ENCODE data around the gene CFAP54. TPM values are rescaled to one million over a fixed set of nuclear protein-coding genes. Genes with fewer than 3 reads are reported as not detected.

CFAP54 gene
- total RNA-seq, 1 donor from 2014 or later: 0.34 TPM

GRCh38 chr12:96809522-96809921 lies 320.1 kb downstream of the CFAP54 start:
- Mint-ChIP-seq H3K4me1 (ENCODE audit: low read depth) (no peaks in the 10 kb centered on the region), H3K4me3 (no peak overlapping the region), H3K36me3 (ENCODE audit: low read depth) (no peaks in the 10 kb centered on the region), H3K9me3 (peaks cover 2% of the 10 kb centered on the region), H3K27me3 (ENCODE audit: insufficient read depth) (no peaks in the 10 kb centered on the region), H3K27ac (no peak overlapping the region)
- intact Hi-C loops (cut with micrococcal nuclease): no loop called here
- no peak for DNase-seq (ENCODE audit: low spot score)

GRCh38 chr12:96810057-96810456 lies 320.7 kb downstream of the CFAP54 start:
- no peaks in the 10 kb centered on the region for H3K9me3 Mint-ChIP-seq

GRCh38 chr12:96810477-96810876 lies 321.1 kb downstream of the CFAP54 start:
- Mint-ChIP-seq H3K9me3 (no peaks in the 10 kb centered on the region), H3K27me3 (ENCODE audit: insufficient read depth) (no peaks in the 10 kb centered on the region), H3K27ac (no peak overlapping the region), H3K4me3 (no peak overlapping the region), H3K4me1 (ENCODE audit: low read depth) (no peaks in the 10 kb centered on the region), H3K36me3 (ENCODE audit: low read depth) (no peaks in the 10 kb centered on the region)
- intact Hi-C loops (cut with micrococcal nuclease): no loop called here
- DNase-seq (ENCODE audit: low spot score): no peak

More at GRCh38 chr12:96810057-96810456, 320.7 kb downstream of the CFAP54 start:
- Mint-ChIP-seq H3K27ac (no peak overlapping the region), H3K36me3 (ENCODE audit: low read depth) (no peaks in the 10 kb centered on the region), H3K4me3 (no peak overlapping the region), H3K27me3 (ENCODE audit: insufficient read depth) (no peaks in the 10 kb centered on the region), H3K4me1 (ENCODE audit: low read depth) (no peaks in the 10 kb centered on the region)
- DNase-seq (ENCODE audit: low spot score): no peak
- intact Hi-C loops (cut with micrococcal nuclease): no loop called here

- Mint-ChIP-seq H3K9me3 (no peaks in the 10 kb centered on the region), H3K4me1 (ENCODE audit: low read depth) (no peaks in the 10 kb centered on the region), H3K27me3 (ENCODE audit: insufficient read depth) (no peaks in the 10 kb centered on the region), H3K36me3 (ENCODE audit: low read depth) (no peaks in the 10 kb centered on the region), H3K27ac (no peak overlapping the region), H3K4me3 (no peak overlapping the region)
- intact Hi-C loops (cut with micrococcal nuclease): no loop called here
- DNase-seq (ENCODE audit: low spot score): no peak
Observed at GRCh38 chr12:96811083-96811482, 321.7 kb downstream of the CFAP54 start.

GRCh38 chr12:96812153-96812552 lies 322.8 kb downstream of the CFAP54 start:
- Mint-ChIP-seq H3K27ac (no peak overlapping the region), H3K4me1 (ENCODE audit: low read depth) (no peaks in the 10 kb centered on the region), H3K4me3 (no peak overlapping the region), H3K9me3 (no peaks in the 10 kb centered on the region), H3K36me3 (ENCODE audit: low read depth) (no peaks in the 10 kb centered on the region), H3K27me3 (ENCODE audit: insufficient read depth) (no peaks in the 10 kb centered on the region)
- no peak for DNase-seq (ENCODE audit: low spot score)
- intact Hi-C loops (cut with micrococcal nuclease): no loop called here

- Mint-ChIP-seq H3K36me3 (ENCODE audit: low read depth) (no peaks in the 10 kb centered on the region), H3K27ac (no peak overlapping the region), H3K27me3 (ENCODE audit: insufficient read depth) (no peaks in the 10 kb centered on the region), H3K4me1 (ENCODE audit: low read depth) (no peaks in the 10 kb centered on the region), H3K9me3 (no peaks in the 10 kb centered on the region), H3K4me3 (no peak overlapping the region)
- no peak for DNase-seq (ENCODE audit: low spot score)
- intact Hi-C loops (cut with micrococcal nuclease): no loop called here
Observed at GRCh38 chr12:96814200-96814599, 324.8 kb downstream of the CFAP54 start.

- no peak for DNase-seq (ENCODE audit: low spot score)
- no peak overlapping the region for H3K27ac Mint-ChIP-seq
- H3K27me3 Mint-ChIP-seq (ENCODE audit: insufficient read depth): peaks cover 5% of the 10 kb centered on the region
- H3K9me3 Mint-ChIP-seq: no peaks in the 10 kb centered on the region
- H3K4me3 Mint-ChIP-seq: no peak overlapping the region
- H3K36me3 Mint-ChIP-seq (ENCODE audit: low read depth): no peaks in the 10 kb centered on the region
- no peaks in the 10 kb centered on the region for H3K4me1 Mint-ChIP-seq (ENCODE audit: low read depth)
- intact Hi-C loops (cut with micrococcal nuclease): loop anchor here (5.0 to 10.0 kb wide), 3 partner anchors 86 to 247 kb away; partner anchors contain the start of gene NEDD1
Observed at GRCh38 chr12:96821592-96821991, 332.2 kb downstream of the CFAP54 start.

- no peak overlapping the region for H3K4me3 Mint-ChIP-seq
- H3K27me3 Mint-ChIP-seq (ENCODE audit: insufficient read depth): peaks cover 5% of the 10 kb centered on the region
- intact Hi-C loops (cut with micrococcal nuclease): loop anchor here (5.0 to 10.0 kb wide), 3 partner anchors 85 to 248 kb away; partner anchors contain the start of gene NEDD1
- no peak for DNase-seq (ENCODE audit: low spot score)
- H3K9me3 Mint-ChIP-seq: no peaks in the 10 kb centered on the region
- H3K36me3 Mint-ChIP-seq (ENCODE audit: low read depth): no peaks in the 10 kb centered on the region
- H3K4me1 Mint-ChIP-seq (ENCODE audit: low read depth): no peaks in the 10 kb centered on the region
- no peak overlapping the region for H3K27ac Mint-ChIP-seq
Observed at GRCh38 chr12:96822641-96823040, 333.3 kb downstream of the CFAP54 start.

GRCh38 chr12:96824074-96824837 lies 334.9 kb downstream of the CFAP54 start:
- Mint-ChIP-seq H3K36me3 (ENCODE audit: low read depth) (no peaks in the 10 kb centered on the region), H3K9me3 (no peaks in the 10 kb centered on the region), H3K27ac (no peak overlapping the region), H3K4me3 (no peak overlapping the region), H3K4me1 (ENCODE audit: low read depth) (no peaks in the 10 kb centered on the region), H3K27me3 (ENCODE audit: insufficient read depth) (peaks cover 5% of the 10 kb centered on the region)
- DNase-seq (ENCODE audit: low spot score): no peak
- intact Hi-C loops (cut with micrococcal nuclease): loop anchor here (5.0 to 10.0 kb wide), 3 partner anchors 83 to 249 kb away; partner anchors contain the start of gene NEDD1

- H3K27ac Mint-ChIP-seq: no peak overlapping the region
- H3K9me3 Mint-ChIP-seq: no peaks in the 10 kb centered on the region
- no peaks in the 10 kb centered on the region for H3K4me1 Mint-ChIP-seq (ENCODE audit: low read depth)
- peaks cover 5% of the 10 kb centered on the region for H3K27me3 Mint-ChIP-seq (ENCODE audit: insufficient read depth)
- no peak overlapping the region for H3K4me3 Mint-ChIP-seq
- intact Hi-C loops (cut with micrococcal nuclease): loop anchor here (5.0 to 10.0 kb wide), 3 partner anchors 82 to 250 kb away; partner anchors contain the start of gene NEDD1
- no peak for DNase-seq (ENCODE audit: low spot score)
- H3K36me3 Mint-ChIP-seq (ENCODE audit: low read depth): no peaks in the 10 kb centered on the region
Observed at GRCh38 chr12:96824838-96825236, 335.5 kb downstream of the CFAP54 start.

- Mint-ChIP-seq H3K27ac (no peak overlapping the region), H3K9me3 (no peaks in the 10 kb centered on the region), H3K27me3 (ENCODE audit: insufficient read depth) (no peaks in the 10 kb centered on the region), H3K4me1 (ENCODE audit: low read depth) (no peaks in the 10 kb centered on the region), H3K36me3 (ENCODE audit: low read depth) (no peaks in the 10 kb centered on the region), H3K4me3 (no peak overlapping the region)
- intact Hi-C loops (cut with micrococcal nuclease): loop anchor here (10.0 kb wide), 1 partner anchor 253 kb away; no protein-coding TSS in a partner anchor
- no peak for DNase-seq (ENCODE audit: low spot score)
Observed at GRCh38 chr12:96828169-96828789, 338.9 kb downstream of the CFAP54 start.

GRCh38 chr12:96829354-96829753 lies 340.0 kb downstream of the CFAP54 start:
- intact Hi-C loops (cut with micrococcal nuclease): loop anchor here (10.0 kb wide), 1 partner anchor 255 kb away; no protein-coding TSS in a partner anchor
- no peaks in the 10 kb centered on the region for H3K9me3 Mint-ChIP-seq

GRCh38 chr12:96831346-96831745 lies 342.0 kb downstream of the CFAP54 start:
- H3K36me3 Mint-ChIP-seq (ENCODE audit: low read depth): no peaks in the 10 kb centered on the region
- H3K9me3 Mint-ChIP-seq: no peaks in the 10 kb centered on the region
- H3K4me1 Mint-ChIP-seq (ENCODE audit: low read depth): no peaks in the 10 kb centered on the region
- no peak overlapping the region for H3K4me3 Mint-ChIP-seq
- DNase-seq (ENCODE audit: low spot score): no peak
- H3K27ac Mint-ChIP-seq: no peak overlapping the region
- intact Hi-C loops (cut with micrococcal nuclease): no loop called here
- no peaks in the 10 kb centered on the region for H3K27me3 Mint-ChIP-seq (ENCODE audit: insufficient read depth)

More at GRCh38 chr12:96829354-96829753, 340.0 kb downstream of the CFAP54 start:
- H3K27ac Mint-ChIP-seq: no peak overlapping the region
- no peaks in the 10 kb centered on the region for H3K4me1 Mint-ChIP-seq (ENCODE audit: low read depth)
- no peaks in the 10 kb centered on the region for H3K27me3 Mint-ChIP-seq (ENCODE audit: insufficient read depth)
- no peaks in the 10 kb centered on the region for H3K36me3 Mint-ChIP-seq (ENCODE audit: low read depth)
- no peak overlapping the region for H3K4me3 Mint-ChIP-seq
- DNase-seq (ENCODE audit: low spot score): no peak

All from activated T-helper 1 cell treated with anti-CD3 and anti-CD28 coated beads, Interleukin-12 subunit alpha, Interleukin-12 subunit beta, Interleukin-2, Interleukin-4 antibody, amounts not matched to agents 30 ng/mL and 10 ng/mL and 1 ng/mL, durations not matched to agents 14 hours and 24 hours and 36 hours (primary cell).